VCaP (cell line): ENCODE results near the gene SYCN.

Experiments used
- H3K27ac ChIP-seq: fragments of 450-650 bp; 2 replicates; pipeline ENCODE4 v1.5.1; 2017
- CTCF ChIP-seq: fragments of 450-650 bp; conservative IDR thresholded peaks from 2 replicates; pipeline ENCODE4 v1.5.1; 2017; ENCODE audit warnings: mild to moderate bottlenecking, moderate library complexity

SYCN gene

GRCh38 chr19:39156326-39157230, 47.5 kb downstream of the SYCN start:
- no peak for TF ChIP-seq CTCF
- H3K27ac ChIP-seq = peak overlapping the region; percentile 97

GRCh38 chr19:39155741-39156140, 48.3 kb downstream of the SYCN start:
- peak overlapping the region; percentile 97 for H3K27ac ChIP-seq

GRCh38 chr19:39155114-39155700, 48.9 kb downstream of the SYCN start:
- H3K27ac ChIP-seq = peak overlapping the region; percentile 97

More at GRCh38 chr19:39155741-39156140, 48.3 kb downstream of the SYCN start:
- no peak for TF ChIP-seq CTCF

GRCh38 chr19:39154629-39155100, 49.4 kb downstream of the SYCN start:
- peak overlapping the region; percentile 97 for H3K27ac ChIP-seq
- TF ChIP-seq CTCF = peak; percentile 41

More at GRCh38 chr19:39155114-39155700, 48.9 kb downstream of the SYCN start:
- no peak for TF ChIP-seq CTCF

GRCh38 chr19:39154100-39154628, 49.9 kb downstream of the SYCN start:
- no peak for TF ChIP-seq CTCF
- H3K27ac ChIP-seq = peak overlapping the region; percentile 97
